H1 (cell line): ENCODE measurements around the gene ZBTB20. TPM values are rescaled to one million over a fixed set of nuclear protein-coding genes. Genes with fewer than 3 reads are reported as not detected.

Experiments
- CTCF ChIA-PET: fragments of 300-600 bp; sonication (Branson Sonifier 250); formaldehyde crosslinking; loops from one replicate; lab custom pipeline; 2021; ENCODE audit not compliant: partially characterized antibody; lab: Charles Lee
- POLR2A ChIA-PET: fragments of 300-600 bp; sonication (Branson Sonifier 250); formaldehyde crosslinking; loops from one replicate; lab custom pipeline; 2021; ENCODE audit warnings: inconsistent platforms; ENCODE audit not compliant: partially characterized antibody; lab: Charles Lee
- DNase-seq, 2 experiments: peaks; one replicate each; pipeline versions ENCODE4 v3.0.0 to v3.0.0-alpha.2; 2010 to 2022; ENCODE audit warnings: low spot score in 2 of 2, low read depth in 1 of 2, mixed read lengths in 1 of 2
- FAIRE-seq: peaks from 2 replicates; lab custom pipeline; 2011; peaks lifted over from hg19 to GRCh38; lab: Jason Lieb, UNC
- H2AFZ ChIP-seq: 2 replicates; pipeline ENCODE4 v1.8.1; 2012; ENCODE audit warnings: low read length, inconsistent platforms
- H2AK5ac ChIP-seq: 2 replicates; pipeline ENCODE4 v1.6.1; 2013; ENCODE audit warnings: low read depth, low read length
- H2BK120ac ChIP-seq: replicated peaks from 2 replicates; pipeline ENCODE3; 2013; ENCODE audit warnings: low read depth, low read length, inconsistent platforms
- H2BK12ac ChIP-seq: 2 replicates; pipeline ENCODE4 v1.6.1; 2013; ENCODE audit warnings: low read depth, low read length
- H2BK15ac ChIP-seq: 2 replicates; pipeline ENCODE4 v1.6.1; 2013; ENCODE audit warnings: low read length
- H2BK20ac ChIP-seq: 2 replicates; pipeline ENCODE4 v1.6.1; 2013; ENCODE audit warnings: low read length
- H2BK5ac ChIP-seq: 2 replicates; pipeline ENCODE4 v1.6.1; 2013; ENCODE audit warnings: low read depth, low read length
- H3K14ac ChIP-seq: 2 replicates; pipeline ENCODE4 v1.6.1; 2013; ENCODE audit warnings: inconsistent platforms; ENCODE audit not compliant: insufficient read length
- H3K18ac ChIP-seq: 2 replicates; pipeline ENCODE4 v1.6.1; 2013; ENCODE audit warnings: low read length; ENCODE audit errors: extremely low read depth
- H3K23ac ChIP-seq: 2 replicates; pipeline ENCODE4 v1.6.1; 2013; ENCODE audit warnings: inconsistent platforms; ENCODE audit not compliant: insufficient read length
- H3K23me2 ChIP-seq: 2 replicates; pipeline ENCODE4 v1.6.1; 2013; ENCODE audit warnings: low read depth, low read length
- H3K27ac ChIP-seq: 2 replicates; pipeline ENCODE4 v1.6.1; 2011; ENCODE audit warnings: low read depth, low read length, inconsistent platforms
- H3K27me3 ChIP-seq, 4 experiments: replicated peaks in 1 of 4; 1 replicate in 1 of 4; 2 replicates in 3 of 4; pipeline versions ENCODE4 v1.6.1 to v1.8.1; 2011 to 2013; ENCODE audit warnings: low read length in 3 of 4, mild to moderate bottlenecking in 3 of 4, inconsistent platforms in 2 of 4, mixed read lengths in 2 of 4, moderate library complexity in 1 of 4; ENCODE audit not compliant: control insufficient read depth in 3 of 4, insufficient read depth in 3 of 4; ENCODE audit errors: extremely low read depth in 1 of 4
- H3K36me3 ChIP-seq, 4 experiments: 2 replicates each; pipeline versions ENCODE4 v1.6.1 to v1.8.1; 2011 to 2013; ENCODE audit warnings: mild to moderate bottlenecking in 4 of 4, low read length in 3 of 4, moderate library complexity in 2 of 4, control low read depth in 1 of 4, inconsistent platforms in 1 of 4; ENCODE audit not compliant: insufficient read depth in 4 of 4, control insufficient read depth in 2 of 4
- H3K4ac ChIP-seq: replicated peaks from 2 replicates; pipeline ENCODE3; 2013; ENCODE audit warnings: low read length, low read depth, mixed read lengths, inconsistent platforms; ENCODE audit not compliant: insufficient read length
- H3K4me1 ChIP-seq, 4 experiments: replicated peaks in 1 of 4; 1 replicate in 1 of 4; 2 replicates in 3 of 4; pipeline versions ENCODE4 v1.6.1 to v1.8.1; 2011 to 2013; ENCODE audit warnings: low read length in 3 of 4, inconsistent platforms in 2 of 4, mixed read lengths in 1 of 4; ENCODE audit not compliant: insufficient read depth in 4 of 4, control insufficient read depth in 3 of 4
- H3K4me2 ChIP-seq, 2 experiments: 2 replicates each; pipeline versions ENCODE4 v1.6.1 to v1.8.1; 2011 to 2013; ENCODE audit warnings: low read depth in 2 of 2, low read length in 2 of 2, control low read depth in 1 of 2, inconsistent platforms in 1 of 2, mild to moderate bottlenecking in 1 of 2; ENCODE audit not compliant: insufficient read depth in 1 of 2
- H3K4me3 ChIP-seq, 4 experiments: fragments of 200-600, 300-600 bp in 1 of 4; sonication (generic), shearing (Covaris generic), sonication (Bioruptor Twin) in 1 of 4; 2 replicates each; pipeline versions ENCODE4 v1.5.1 to v1.8.1; 2011 to 2016; ENCODE audit warnings: low read length in 4 of 4, low read depth in 3 of 4, control low read depth in 2 of 4, inconsistent platforms in 2 of 4, mild to moderate bottlenecking in 2 of 4, mixed read lengths in 1 of 4, moderate library complexity in 1 of 4; ENCODE audit not compliant: insufficient read depth in 2 of 4; ENCODE audit errors: extremely low read depth in 1 of 4
- H3K56ac ChIP-seq: replicated peaks from 2 replicates; pipeline ENCODE3; 2013; ENCODE audit warnings: low read depth, mild to moderate bottlenecking, mixed read lengths, low read length, inconsistent platforms; ENCODE audit not compliant: insufficient read length
- H3K79me1 ChIP-seq: 2 replicates; pipeline ENCODE4 v1.6.1; 2013; ENCODE audit warnings: low read depth, low read length, control low read depth
- H3K79me2 ChIP-seq, 2 experiments: 2 replicates each; pipeline versions ENCODE4 v1.6.1 to v1.8.1; 2012 to 2013; ENCODE audit warnings: low read length in 2 of 2, mild to moderate bottlenecking in 2 of 2, inconsistent platforms in 1 of 2; ENCODE audit not compliant: insufficient read depth in 2 of 2, control insufficient read depth in 1 of 2
- H3K9ac ChIP-seq, 4 experiments: replicated peaks in 1 of 4; 1 replicate in 1 of 4; 2 replicates in 3 of 4; pipeline versions ENCODE4 v1.6.1 to v1.8.1; 2011 to 2013; ENCODE audit warnings: low read depth in 3 of 4, low read length in 3 of 4, control low read depth in 2 of 4, mild to moderate bottlenecking in 2 of 4, moderate library complexity in 2 of 4, inconsistent platforms in 1 of 4; ENCODE audit errors: extremely low read depth in 1 of 4
- H3K9me3 ChIP-seq, 2 experiments: 2 replicates each; pipeline versions ENCODE4 v1.6.1 to v1.8.1; 2012 to 2013; ENCODE audit warnings: mild to moderate bottlenecking in 2 of 2, moderate library complexity in 2 of 2, control low read depth in 1 of 2, inconsistent platforms in 1 of 2, low read depth in 1 of 2, low read length in 1 of 2, mixed read lengths in 1 of 2; ENCODE audit not compliant: insufficient read depth in 2 of 2
- H4K20me1 ChIP-seq, 2 experiments: replicated peaks in 1 of 2; 2 replicates each; pipeline versions ENCODE3 to v1.8.1; 2011 to 2013; ENCODE audit warnings: inconsistent platforms in 2 of 2, low read length in 2 of 2, mild to moderate bottlenecking in 1 of 2; ENCODE audit not compliant: insufficient read depth in 2 of 2, control insufficient read depth in 1 of 2
- H4K5ac ChIP-seq: 2 replicates; pipeline ENCODE4 v1.6.1; 2013; ENCODE audit warnings: low read length, low read depth, mixed read lengths, inconsistent platforms; ENCODE audit not compliant: insufficient read length
- H4K8ac ChIP-seq: 2 replicates; pipeline ENCODE4 v1.8.0; 2013; ENCODE audit warnings: mild to moderate bottlenecking, moderate library complexity, low read length, inconsistent platforms; ENCODE audit not compliant: insufficient read depth; ENCODE audit errors: extremely low read depth
- H4K91ac ChIP-seq: replicated peaks from 2 replicates; pipeline ENCODE3; 2013; ENCODE audit warnings: low read length, mixed read lengths, inconsistent platforms; ENCODE audit not compliant: insufficient read length
- BRCA1 ChIP-seq: IDR thresholded peaks from 2 replicates; pipeline ENCODE4 v1.6.1; 2012; ENCODE audit warnings: low read depth, low read length, improper control_type of control experiment
- CBX8 ChIP-seq: fragments of 300-800, 300-1000 bp; sonication (generic); IDR thresholded peaks from 2 replicates; pipeline ENCODE4 v1.7.1; 2016; ENCODE audit warnings: low read depth, low read length, borderline replicate concordance
- CHD2 ChIP-seq: IDR thresholded peaks from 2 replicates; pipeline ENCODE4 v1.6.1; 2012; ENCODE audit warnings: low read length, improper control_type of control experiment
- GABPA ChIP-seq: IDR thresholded peaks from 2 replicates; pipeline ENCODE4 v1.6.1; 2011; ENCODE audit warnings: mild to moderate bottlenecking, low read length, moderate library complexity, borderline replicate concordance; ENCODE audit not compliant: insufficient read depth
- HDAC2 ChIP-seq, 2 experiments: fragments of 300-600 bp in 1 of 2; sonication (generic) in 1 of 2; IDR thresholded peaks; 2 replicates each; pipeline ENCODE4 v1.6.1; 2011 to 2012; ENCODE audit warnings: low read depth in 2 of 2, low read length in 2 of 2, mild to moderate bottlenecking in 2 of 2, moderate library complexity in 2 of 2, borderline replicate concordance in 1 of 2, inconsistent platforms in 1 of 2
- NANOG ChIP-seq: IDR thresholded peaks from 2 replicates; pipeline ENCODE4 v1.6.1; 2011; ENCODE audit warnings: low read length, low read depth, mild to moderate bottlenecking, inconsistent platforms; ENCODE audit not compliant: insufficient read depth, poor library complexity, severe bottlenecking
- RAD21 ChIP-seq, 2 experiments: IDR thresholded peaks in 1 of 2; conservative IDR thresholded peaks in 1 of 2; 2 replicates each; pipeline ENCODE4 v1.6.1; 2011; ENCODE audit warnings: low read depth in 2 of 2, low read length in 2 of 2, improper control_type of control experiment in 1 of 2, inconsistent platforms in 1 of 2, mild to moderate bottlenecking in 1 of 2, moderate library complexity in 1 of 2
- SP1 ChIP-seq: IDR thresholded peaks from 2 replicates; pipeline ENCODE4 v1.6.1; 2011; ENCODE audit warnings: low read depth, low read length
- WGBS, 2 experiments: shearing (Covaris generic) in 1 of 2; methylation state at CpG; one replicate each; pipeline versions ENCODE4 v1.1.6 to v1.1.7; 2013 to 2015; ENCODE audit warnings: low lambda C conversion rate in 2 of 2, mixed read lengths in 2 of 2, inconsistent platforms in 1 of 2, low coverage in 1 of 2, missing lambda C conversion rate in 1 of 2; ENCODE audit not compliant: insufficient replicate concordance in 2 of 2, insufficient coverage in 1 of 2, insufficient read length in 1 of 2; ENCODE audit errors: extremely low coverage in 1 of 2, missing lambda C conversion rate in 1 of 2; 5-methylcytosine and 5-hydroxymethylcytosine counted together
- polyA plus RNA-seq, 7 experiments: library from polyadenylated mRNA; depleted of rRNA in 3 of 7; stranded (reverse) in 5 of 7; unstranded in 2 of 7; fragments of >200 nt in 5 of 7; fragments of 200-250 nt in 2 of 7; gene quantifications; 1 replicate in 5 of 7; 2 replicates in 1 of 7; 4 replicates in 1 of 7; pipeline versions ENCODE4 v1.2.1 to v1.2.3, GENCODE V29; 2011 to 2013; ENCODE audit warnings: missing spikeins in 2 of 7, mixed read lengths in 2 of 7
- total RNA-seq: library from RNA; stranded (reverse); fragmentation: NEBNext Ultra II Directional; extraction: Animal tissue kit (Norgen Biotek cat#: 25700); gene quantifications from 2 replicates; pipeline ENCODE4 v1.2.1, GENCODE V29; 2021

ZBTB20 gene
- total and polyA plus RNA-seq, 2 of the 8 experiments (the other 6 are each of a cell fraction or from before 2014, with no cell fraction given), result 0.35 to 1.3 TPM

GRCh38 chr3:114873591-114873990 is 273.5 kb downstream of the ZBTB20 start:
- H4K20me1 ChIP-seq, result no peaks in the 10 kb centered on the region
- TF ChIP-seq CBX8 (no peak), HDAC2 (IDR thresholded peaks at IDR 0.05; ENCODE audit: borderline replicate concordance in 1 of 2, low read depth in 2 of 2, low read length in 2 of 2) (no peak), GABPA (no peak), CHD2 (no peak), RAD21 (IDR thresholded peaks at IDR 0.05 in 1 of 2, conservative IDR thresholded peaks at IDR 0.05 in 1 of 2; ENCODE audit: low read depth in 2 of 2, low read length in 2 of 2) (no peak), BRCA1 (no peak), SP1 (no peak), NANOG (no peak)
- H2BK5ac ChIP-seq, result no peak overlapping the region
- H3K14ac ChIP-seq, result no peak overlapping the region
- H2BK120ac ChIP-seq, result no peak overlapping the region
- H4K5ac ChIP-seq, result no peak overlapping the region
- no peaks in the 10 kb centered on the region for H3K79me1 ChIP-seq
- no peak overlapping the region for H2AK5ac ChIP-seq
- no peaks in the 10 kb centered on the region; the same call in 1 of the 2 replicates for H3K23me2 ChIP-seq
- CTCF ChIA-PET, result no interaction called here
- H3K4me3 ChIP-seq, result no peak overlapping the region
- no peaks in the 10 kb centered on the region for H3K36me3 ChIP-seq
- no peak overlapping the region for H4K8ac ChIP-seq
- no peak for DNase-seq
- no peaks in the 10 kb centered on the region for H3K9me3 ChIP-seq
- POLR2A ChIA-PET, result no interaction called here
- no peak for FAIRE-seq
- no peak overlapping the region for H3K56ac ChIP-seq
- H3K27me3 ChIP-seq, result no peaks in the 10 kb centered on the region
- H3K9ac ChIP-seq, result no peak overlapping the region
- H3K27ac ChIP-seq, result no peak overlapping the region
- no peak overlapping the region for H2BK12ac ChIP-seq
- H4K91ac ChIP-seq, result no peak overlapping the region
- no peak overlapping the region for H2BK20ac ChIP-seq
- H3K79me2 ChIP-seq, result no peaks in the 10 kb centered on the region
- 100% methylated on average over 1 of the region's 1 CpG; no CpG with 5 or more reads in 1 of the 2 experiments for WGBS, 2 experiments
- H3K4ac ChIP-seq, result no peak overlapping the region
- peaks cover 0 to 3% (median 0%) of the 10 kb centered on the region in 4 experiments; a peak in 2 of 7 replicates for H3K4me1 ChIP-seq
- H2AFZ ChIP-seq, result no peak overlapping the region
- H3K23ac ChIP-seq, result no peak overlapping the region
- no peak overlapping the region for H3K4me2 ChIP-seq
- H2BK15ac ChIP-seq, result no peak overlapping the region
- no peak overlapping the region for H3K18ac ChIP-seq
